ENCODE results near the gene BPI. TPM values are rescaled to one million over a fixed set of nuclear protein-coding genes. Genes with fewer than 3 reads are reported as not detected.
"Not testable (repeated sequence)": the region's sequence is repeated elsewhere in the genome, so short reads cannot be mapped to it uniquely, and the experiment has no call there.

BPI gene
- total RNA-seq, 2 experiments from 2014 or later: not detected

DNA sequence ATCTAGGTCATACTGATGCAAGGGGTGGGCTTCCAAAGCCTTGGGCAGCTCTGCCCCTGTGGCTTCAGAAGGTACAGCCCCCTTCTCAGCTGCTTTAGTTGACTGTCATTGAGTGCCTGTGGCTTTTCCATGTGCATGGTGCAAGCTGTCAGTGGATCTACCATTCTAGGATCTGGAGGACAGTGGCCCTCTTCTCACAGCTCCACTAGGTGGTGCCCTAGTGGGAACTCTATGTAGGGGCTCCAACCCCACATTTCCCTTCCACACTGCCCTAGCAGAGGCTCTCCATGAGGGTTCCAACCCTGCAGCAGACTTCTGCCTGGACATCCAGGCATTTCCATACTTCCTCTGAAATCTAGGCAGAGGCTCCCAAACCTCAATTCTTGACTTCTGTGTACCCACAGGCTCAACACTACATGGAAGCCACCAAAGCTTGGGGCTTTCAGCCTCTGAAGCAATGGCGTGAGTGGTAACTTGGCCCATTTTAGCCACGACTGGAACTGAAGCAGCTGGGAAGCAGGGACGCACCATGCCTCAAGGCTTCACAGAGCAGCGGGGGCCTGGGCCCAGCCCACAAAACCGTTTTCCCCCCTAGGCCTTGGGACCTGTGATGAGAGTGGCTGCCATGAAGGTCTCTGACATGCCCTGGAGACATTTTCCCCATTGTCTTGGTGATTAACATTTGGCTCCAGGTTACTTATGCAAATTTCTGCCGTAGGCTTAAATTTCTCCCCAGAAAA is 22.6 kb upstream of the BPI start:
- DNase-seq (ENCODE audit: low spot score); H3K9me2 ChIP-seq (ENCODE audit: insufficient read depth, low read length); H3K79me2 ChIP-seq (ENCODE audit: insufficient read depth, low read depth, low read length); H3K27ac ChIP-seq (ENCODE audit: low read depth, low read length, poor library complexity, severe bottlenecking); CTCF ChIA-PET (ENCODE audit: unreplicated experiment); H3K4me1 ChIP-seq (ENCODE audit: insufficient read depth, low read length, poor library complexity, severe bottlenecking); BruUV-seq (replicated peaks); H3K9me3 ChIP-seq (ENCODE audit: low read length); intact Hi-C loops (cut with micrococcal nuclease; ENCODE audit: unreplicated experiment); H3K36me3 ChIP-seq (ENCODE audit: insufficient read depth, low read length); H3K4me3 ChIP-seq (ENCODE audit: low read depth, low read length, poor library complexity, severe bottlenecking); H2AFZ ChIP-seq (ENCODE audit: low read length); H3K4me2 ChIP-seq (ENCODE audit: low read length); POLR2A ChIA-PET; H4K20me1 ChIP-seq (ENCODE audit: insufficient read depth, low read length): not testable (repeated sequence)
- TF ChIP-seq, protein P1, sequence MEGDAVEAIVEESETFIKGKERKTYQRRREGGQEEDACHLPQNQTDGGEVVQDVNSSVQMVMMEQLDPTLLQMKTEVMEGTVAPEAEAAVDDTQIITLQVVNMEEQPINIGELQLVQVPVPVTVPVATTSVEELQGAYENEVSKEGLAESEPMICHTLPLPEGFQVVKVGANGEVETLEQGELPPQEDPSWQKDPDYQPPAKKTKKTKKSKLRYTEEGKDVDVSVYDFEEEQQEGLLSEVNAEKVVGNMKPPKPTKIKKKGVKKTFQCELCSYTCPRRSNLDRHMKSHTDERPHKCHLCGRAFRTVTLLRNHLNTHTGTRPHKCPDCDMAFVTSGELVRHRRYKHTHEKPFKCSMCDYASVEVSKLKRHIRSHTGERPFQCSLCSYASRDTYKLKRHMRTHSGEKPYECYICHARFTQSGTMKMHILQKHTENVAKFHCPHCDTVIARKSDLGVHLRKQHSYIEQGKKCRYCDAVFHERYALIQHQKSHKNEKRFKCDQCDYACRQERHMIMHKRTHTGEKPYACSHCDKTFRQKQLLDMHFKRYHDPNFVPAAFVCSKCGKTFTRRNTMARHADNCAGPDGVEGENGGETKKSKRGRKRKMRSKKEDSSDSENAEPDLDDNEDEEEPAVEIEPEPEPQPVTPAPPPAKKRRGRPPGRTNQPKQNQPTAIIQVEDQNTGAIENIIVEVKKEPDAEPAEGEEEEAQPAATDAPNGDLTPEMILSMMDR (conservative IDR thresholded peaks at IDR 0.05; ENCODE audit: low read length): peak; percentile 30; the same call in 1 of the 2 replicates

DNA sequence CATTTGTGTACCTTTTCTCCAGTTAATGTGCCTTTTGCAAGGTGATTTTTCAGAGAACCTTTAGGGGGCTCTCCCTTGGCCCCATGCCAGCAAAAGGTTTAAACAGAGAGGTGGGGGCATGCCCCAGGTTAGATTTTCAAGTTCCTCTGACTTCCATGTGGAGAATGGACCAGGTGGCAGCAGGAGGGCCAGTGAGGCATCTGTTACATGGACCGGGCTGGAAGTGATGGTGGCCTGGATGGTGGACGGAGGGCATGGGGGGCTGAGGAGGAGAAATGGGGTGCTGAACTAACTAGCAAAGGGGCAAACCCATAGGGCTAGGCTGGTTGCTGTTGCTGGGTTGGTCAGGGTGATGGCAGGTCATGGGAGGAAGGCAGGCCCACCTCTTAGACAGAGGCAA is 20.7 kb upstream of the BPI start:
- no peak for DNase-seq (ENCODE audit: low spot score)
- CTCF ChIA-PET (ENCODE audit: unreplicated experiment): no interaction called here
- intact Hi-C loops (cut with micrococcal nuclease; ENCODE audit: unreplicated experiment): no loop called here

DNA sequence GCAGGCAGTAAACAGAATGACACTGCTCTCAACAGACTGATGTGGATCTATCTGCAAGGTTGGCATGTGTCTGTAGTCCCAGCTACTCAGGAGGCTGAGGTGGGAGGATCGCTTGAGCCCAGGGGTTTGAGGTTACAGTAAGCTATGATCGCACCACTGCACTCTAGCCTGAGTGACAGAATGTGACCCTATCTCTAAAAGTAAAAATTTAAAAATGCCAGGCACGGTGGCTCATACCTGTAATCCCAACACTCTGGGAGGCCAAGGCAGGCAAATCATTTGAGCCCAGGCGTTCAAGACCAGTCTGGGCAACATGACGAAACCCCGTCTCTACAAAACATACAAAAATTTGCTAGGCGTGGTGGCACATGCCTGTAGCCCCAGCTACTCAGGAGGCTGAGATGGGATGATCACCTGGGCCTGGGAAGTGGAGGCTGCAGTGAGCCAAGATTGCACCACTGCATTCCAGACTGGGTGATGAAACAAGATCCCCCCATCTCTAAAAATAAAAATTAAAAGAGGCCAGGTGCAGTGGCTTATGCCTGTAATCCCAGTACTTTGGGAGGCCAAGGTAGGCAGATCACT is 19.8 kb upstream of the BPI start:
- H3K36me3 ChIP-seq (ENCODE audit: insufficient read depth, low read length); DNase-seq (ENCODE audit: low spot score); H2AFZ ChIP-seq (ENCODE audit: low read length); intact Hi-C loops (cut with micrococcal nuclease; ENCODE audit: unreplicated experiment); H4K20me1 ChIP-seq (ENCODE audit: insufficient read depth, low read length); H3K4me1 ChIP-seq (ENCODE audit: insufficient read depth, low read length, poor library complexity, severe bottlenecking); POLR2A ChIA-PET; H3K9me2 ChIP-seq (ENCODE audit: insufficient read depth, low read length); H3K4me3 ChIP-seq (ENCODE audit: low read depth, low read length, poor library complexity, severe bottlenecking); BruUV-seq (replicated peaks); H3K79me2 ChIP-seq (ENCODE audit: insufficient read depth, low read depth, low read length); H3K4me2 ChIP-seq (ENCODE audit: low read length); CTCF ChIA-PET (ENCODE audit: unreplicated experiment); H3K9me3 ChIP-seq (ENCODE audit: low read length); H3K27ac ChIP-seq (ENCODE audit: low read depth, low read length, poor library complexity, severe bottlenecking): not testable (repeated sequence)

More for the DNA sequence above, 20.7 kb upstream of the BPI start:
- Histone ChIP-seq H3K79me2 (ENCODE audit: insufficient read depth, low read depth, low read length) (no peaks in the 10 kb centered on the region), H3K4me1 (ENCODE audit: insufficient read depth, low read length, poor library complexity, severe bottlenecking) (no peaks in the 10 kb centered on the region), H3K9me3 (ENCODE audit: low read length) (no peaks in the 10 kb centered on the region), H3K27ac (ENCODE audit: low read depth, low read length, poor library complexity, severe bottlenecking) (no peak overlapping the region), H4K20me1 (ENCODE audit: insufficient read depth, low read length) (no peaks in the 10 kb centered on the region), H2AFZ (ENCODE audit: low read length) (no peak overlapping the region), H3K4me3 (ENCODE audit: low read depth, low read length, poor library complexity, severe bottlenecking) (no peak overlapping the region), H3K4me2 (ENCODE audit: low read length) (no peak overlapping the region), H3K9me2 (ENCODE audit: insufficient read depth, low read length) (no peaks in the 10 kb centered on the region), H3K36me3 (ENCODE audit: insufficient read depth, low read length) (no peaks in the 10 kb centered on the region)
- TF ChIP-seq, protein P1 (conservative IDR thresholded peaks at IDR 0.05; ENCODE audit: low read length): no peak
- TF ChIP-seq EZH2phosphoT487 (IDR thresholded peaks at IDR 0.05; ENCODE audit: borderline replicate concordance, low read depth, low read length): no peak
- no TSS peak for BruUV-seq (replicated peaks)
- POLR2A ChIA-PET: no interaction called here

All from OCI-LY7 (cell line).